ENCODE results near the gene RGS6.

Gene RGS6

GRCh38 chr14:72599579-72600470 is 667.6 kb downstream of the RGS6 start:
- TF ChIP-seq CTCF (IDR thresholded peaks at IDR 0.05; ENCODE audit: low read depth, low read length) = no peak
- DNase-seq (ENCODE audit: low read depth in 2 of 2) = no peak

GRCh38 chr14:72600551-72601330 is 668.5 kb downstream of the RGS6 start:
- DNase-seq (ENCODE audit: low read depth in 2 of 2) = no peak
- no peak for TF ChIP-seq CTCF (IDR thresholded peaks at IDR 0.05; ENCODE audit: low read depth, low read length)
- H3K4me3 ChIP-seq (replicated peaks in 1 of 2; ENCODE audit: low read depth in 2 of 2, low read length in 2 of 2) = no peak overlapping the region

More at GRCh38 chr14:72599579-72600470, 667.6 kb downstream of the RGS6 start:
- no peak overlapping the region for H3K4me3 ChIP-seq (replicated peaks in 1 of 2; ENCODE audit: low read depth in 2 of 2, low read length in 2 of 2)

DNA sequence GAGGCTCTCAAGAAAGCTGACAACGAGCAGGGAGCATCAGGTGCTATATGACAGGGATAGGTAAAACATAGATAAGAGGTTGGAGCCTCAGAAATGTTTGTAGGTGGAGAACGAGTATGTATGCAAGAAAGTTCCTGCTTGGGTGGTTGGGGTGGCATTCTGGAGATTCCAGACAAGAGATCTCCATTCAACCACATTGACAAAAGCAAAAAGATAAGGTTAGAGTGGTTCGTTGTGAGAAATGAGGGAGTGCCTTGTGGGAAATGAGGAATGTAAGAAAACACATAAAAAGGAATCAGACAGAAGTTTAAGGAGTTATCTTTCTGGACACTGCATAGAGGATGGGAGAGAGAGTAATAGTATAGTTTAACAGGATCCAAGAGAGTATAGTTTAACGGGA is 671.4 kb downstream of the RGS6 start:
- H3K4me3 ChIP-seq (replicated peaks in 1 of 2; ENCODE audit: low read depth in 2 of 2, low read length in 2 of 2) = no peak overlapping the region
- no peak for TF ChIP-seq CTCF (IDR thresholded peaks at IDR 0.05; ENCODE audit: low read depth, low read length)
- peak in 1 of 2 donors; percentile 26 for DNase-seq (ENCODE audit: low read depth in 2 of 2)

- H3K4me3 ChIP-seq (replicated peaks in 1 of 2; ENCODE audit: low read depth in 2 of 2, low read length in 2 of 2) = no peak overlapping the region
- no peak for TF ChIP-seq CTCF (IDR thresholded peaks at IDR 0.05; ENCODE audit: low read depth, low read length)
- no peak for DNase-seq (ENCODE audit: low read depth in 2 of 2)
Observed at GRCh38 chr14:72604133-72604532, 671.9 kb downstream of the RGS6 start.

DNA sequence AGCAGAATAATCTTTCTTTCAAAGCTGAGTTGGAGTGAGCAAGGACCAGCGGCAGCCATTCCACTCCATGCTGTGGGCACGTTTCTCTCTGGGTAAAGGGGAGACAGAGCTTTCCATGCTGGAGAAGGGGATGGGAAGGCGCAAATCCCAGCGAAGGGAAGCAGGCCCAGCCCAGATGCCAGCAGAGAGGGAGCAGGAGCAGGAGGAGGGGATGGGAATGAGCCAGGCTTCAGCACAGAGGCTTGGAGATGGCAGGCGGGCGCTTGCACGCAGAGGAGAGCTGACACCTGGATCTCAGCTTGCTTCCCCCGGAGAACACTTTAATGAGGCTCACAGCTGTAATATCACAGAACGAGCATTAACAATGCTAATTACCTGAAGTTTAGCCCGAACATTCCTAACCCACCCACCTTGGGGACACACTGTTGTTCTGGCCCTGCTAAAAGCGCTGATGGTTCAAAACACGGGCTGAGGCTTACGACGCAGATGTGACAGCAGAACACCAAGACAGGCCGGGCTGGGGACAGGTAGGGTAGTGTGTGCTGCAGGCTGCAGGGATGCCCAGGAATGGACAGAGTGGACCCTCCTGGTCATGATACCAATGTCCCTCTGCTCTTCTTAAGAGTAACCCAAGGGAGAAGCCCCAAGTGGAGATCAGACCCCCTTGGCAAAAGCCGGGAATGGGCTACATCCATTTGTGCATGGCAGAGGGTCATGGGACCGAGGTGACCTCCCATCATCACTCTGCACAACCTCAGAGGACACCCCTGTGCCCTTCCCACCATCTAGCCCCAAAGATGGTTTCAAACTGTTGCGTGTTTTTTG is 673.1 kb downstream of the RGS6 start:
- no peak for DNase-seq (ENCODE audit: low read depth in 2 of 2)
- TF ChIP-seq CTCF (IDR thresholded peaks at IDR 0.05; ENCODE audit: low read depth, low read length) = no peak
- H3K4me3 ChIP-seq (replicated peaks in 1 of 2; ENCODE audit: low read depth in 2 of 2, low read length in 2 of 2) = no peak overlapping the region

DNA sequence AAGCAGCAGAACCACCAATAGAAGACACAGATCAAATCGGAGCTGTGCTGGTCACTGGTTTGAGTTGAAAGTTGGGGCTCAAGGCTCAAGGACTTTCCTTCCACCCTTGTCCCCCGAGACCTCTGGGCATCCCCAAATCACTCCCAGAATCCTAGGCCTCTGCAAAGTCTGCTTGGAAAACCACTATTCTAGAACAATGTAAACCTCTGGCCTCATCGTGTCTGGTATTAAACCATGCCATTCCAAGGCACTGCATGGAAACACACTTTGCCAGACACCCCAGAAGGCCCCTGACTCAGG is 673.6 kb downstream of the RGS6 start:
- H3K4me3 ChIP-seq (replicated peaks in 1 of 2; ENCODE audit: low read depth in 2 of 2, low read length in 2 of 2) = no peak overlapping the region

More for the DNA sequence above, 673.6 kb downstream of the RGS6 start:
- DNase-seq (ENCODE audit: low read depth in 2 of 2) = no peak
- TF ChIP-seq CTCF (IDR thresholded peaks at IDR 0.05; ENCODE audit: low read depth, low read length) = no peak
